GM20431 (cell line): ENCODE data around the gene RNF220.

Source experiments
- in situ Hi-C: fragments of 300-500 bp; cut with MseI, MboI; formaldehyde crosslinking; loops from one replicate; pipeline ENCODE4 v1.15.0; 2020; ENCODE audit warnings: low sequenced_read_pairs; ENCODE audit not compliant: unreplicated experiment

RNF220 gene

DNA sequence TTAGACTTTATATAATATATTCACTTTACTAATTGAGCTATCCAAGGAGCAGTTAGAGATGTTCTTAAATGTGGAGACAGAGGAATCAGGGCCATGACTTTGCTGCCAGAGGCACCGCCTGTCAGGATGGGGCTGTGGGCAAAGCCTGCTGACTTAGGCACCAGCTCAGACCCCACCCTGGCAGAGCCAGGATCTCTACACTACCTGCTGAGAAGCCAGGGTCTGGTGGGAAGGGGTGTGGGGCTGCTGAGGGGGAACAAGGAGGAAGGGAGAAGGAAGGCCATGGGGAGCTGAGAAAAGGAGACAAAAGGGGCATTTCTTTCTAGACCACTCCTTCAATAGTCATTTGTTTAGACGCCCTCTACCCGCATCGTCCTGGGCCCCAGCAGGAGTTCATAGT is 164.4 kb downstream of the RNF220 start:
- in situ Hi-C loops: no loop called here

DNA sequence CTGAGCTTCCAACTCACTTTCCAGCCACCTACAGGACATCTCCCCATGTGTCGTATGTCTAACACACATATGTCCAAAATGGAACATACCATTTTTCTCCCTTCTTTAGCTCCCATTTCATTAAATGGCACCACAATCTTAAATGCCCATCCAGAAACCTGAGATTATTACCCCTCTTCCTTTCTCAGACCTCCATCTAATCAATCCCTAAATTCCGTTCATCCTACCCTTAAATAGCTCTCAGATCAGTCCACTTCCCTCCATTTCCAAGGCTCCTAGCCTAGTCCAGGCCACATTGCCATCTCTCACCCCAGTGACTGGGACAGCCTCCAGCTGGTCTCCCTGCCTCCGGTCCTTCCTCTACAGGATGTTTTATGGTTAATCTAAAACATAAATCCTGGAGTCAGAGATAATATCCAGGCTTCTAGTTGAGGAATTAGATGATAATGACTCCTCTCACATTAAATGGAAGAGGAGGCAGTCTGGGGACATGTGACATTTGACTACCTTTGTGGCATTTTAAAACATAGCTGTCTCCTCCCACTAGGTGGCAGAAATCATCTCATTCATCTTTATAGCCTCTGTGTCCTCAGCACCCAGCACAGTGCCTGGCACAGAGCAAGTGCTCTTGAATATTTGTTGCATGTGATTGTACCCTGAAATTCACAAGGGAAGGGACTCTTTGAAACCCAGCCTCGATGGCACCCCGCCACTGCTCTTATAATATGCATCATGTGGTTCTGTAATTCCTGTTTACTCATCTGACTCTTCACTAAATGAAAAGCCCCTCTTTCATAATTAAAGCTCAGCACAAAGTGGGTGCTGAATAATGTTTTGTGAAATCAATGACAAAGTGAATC is 166.9 kb downstream of the RNF220 start:
- in situ Hi-C loops: no loop called here

DNA sequence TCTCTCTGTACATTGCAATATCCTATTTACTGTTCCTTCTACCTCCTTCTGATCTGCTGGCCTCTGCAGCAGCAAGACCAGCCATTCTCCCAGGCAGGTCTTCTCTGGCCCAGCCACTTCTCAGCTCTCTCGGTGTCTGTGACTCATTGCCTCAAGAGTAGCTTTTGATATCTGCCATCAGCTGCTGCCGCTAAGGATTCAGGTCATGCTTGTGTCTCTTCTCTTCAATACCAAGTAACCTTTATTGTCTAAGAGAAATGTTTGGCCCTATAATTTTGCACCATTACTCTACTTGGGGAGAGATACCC is 167.5 kb downstream of the RNF220 start:
- in situ Hi-C loops: no loop called here

DNA sequence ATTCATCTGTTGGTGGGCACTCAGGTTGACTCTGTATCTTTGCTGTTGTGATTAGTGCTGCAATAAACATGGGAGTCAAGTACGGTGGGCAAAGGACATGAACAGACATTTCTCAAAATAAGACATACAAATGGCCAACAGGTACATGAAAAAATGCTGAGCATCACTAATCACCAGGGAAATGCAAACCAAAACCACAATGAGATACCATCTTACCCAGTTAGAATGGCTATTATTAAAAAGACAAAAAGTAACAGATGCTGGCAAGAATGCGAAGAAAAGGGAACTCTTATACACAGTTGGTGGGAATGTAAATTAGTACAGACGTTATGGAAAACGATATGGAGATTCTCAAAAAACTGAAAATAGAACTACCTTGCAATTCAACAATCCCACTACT is 170.3 kb downstream of the RNF220 start:
- in situ Hi-C loops: loop anchor here (25.0 kb wide), 1 partner anchor 363 kb away; the partner anchor contains the start of gene DMAP1

DNA sequence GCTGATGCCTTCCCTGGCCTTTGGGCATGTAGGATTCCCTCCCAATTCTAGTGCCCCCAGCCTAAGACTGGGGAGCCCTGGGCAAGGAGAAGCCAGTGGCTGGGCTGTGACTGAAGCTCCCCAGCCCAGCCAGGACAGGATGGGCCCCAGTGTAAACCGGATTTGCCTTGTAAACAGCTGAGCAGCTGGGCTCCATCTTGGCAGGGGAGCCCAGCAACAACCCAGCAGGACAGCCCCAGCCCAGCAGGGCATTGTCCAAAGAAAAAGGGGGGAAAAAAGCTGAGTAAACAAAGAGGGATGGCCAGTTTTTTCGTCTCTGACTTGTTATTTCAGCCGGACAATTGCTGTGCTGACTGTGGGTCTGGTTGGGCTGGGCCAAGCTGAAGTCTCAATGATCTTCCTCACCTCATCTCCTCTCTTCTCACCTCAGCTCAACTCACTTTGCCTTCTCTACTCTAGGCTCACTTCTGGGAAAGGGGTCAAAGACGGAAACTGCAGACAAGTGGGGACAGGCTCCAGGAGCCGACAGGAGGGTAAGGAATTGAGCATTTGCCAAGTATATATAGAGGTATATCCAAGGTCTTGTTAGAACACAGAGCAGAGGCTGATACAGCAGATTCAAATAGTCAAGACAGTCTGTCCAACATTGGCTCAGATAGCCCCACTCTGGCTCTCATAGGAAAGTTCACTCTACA is 171.5 kb downstream of the RNF220 start:
- in situ Hi-C loops: loop anchor here (25.0 kb wide), 1 partner anchor 364 kb away; the partner anchor contains the start of gene DMAP1

DNA sequence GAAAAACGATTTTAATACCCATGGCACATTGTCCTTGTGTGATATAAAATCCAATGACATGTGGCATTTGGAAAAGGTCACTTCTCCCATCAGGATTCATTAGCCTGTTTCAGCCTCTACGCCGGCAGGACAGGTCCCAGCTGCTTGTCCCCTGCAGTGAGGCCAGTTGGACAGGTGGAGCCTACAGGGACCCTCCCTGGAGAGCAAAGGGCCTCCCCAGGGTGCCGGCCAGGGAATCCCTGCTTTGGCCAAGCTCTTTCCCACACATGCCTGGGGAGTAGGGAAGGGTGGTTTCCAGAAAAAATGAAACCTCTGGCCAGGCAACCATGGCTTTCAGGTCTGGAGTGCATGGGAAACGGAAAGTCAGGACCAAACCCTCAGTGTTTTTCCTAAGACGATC is 176.2 kb downstream of the RNF220 start:
- in situ Hi-C loops: loop anchor here (25.0 kb wide), 1 partner anchor 369 kb away; the partner anchor contains the start of gene DMAP1

DNA sequence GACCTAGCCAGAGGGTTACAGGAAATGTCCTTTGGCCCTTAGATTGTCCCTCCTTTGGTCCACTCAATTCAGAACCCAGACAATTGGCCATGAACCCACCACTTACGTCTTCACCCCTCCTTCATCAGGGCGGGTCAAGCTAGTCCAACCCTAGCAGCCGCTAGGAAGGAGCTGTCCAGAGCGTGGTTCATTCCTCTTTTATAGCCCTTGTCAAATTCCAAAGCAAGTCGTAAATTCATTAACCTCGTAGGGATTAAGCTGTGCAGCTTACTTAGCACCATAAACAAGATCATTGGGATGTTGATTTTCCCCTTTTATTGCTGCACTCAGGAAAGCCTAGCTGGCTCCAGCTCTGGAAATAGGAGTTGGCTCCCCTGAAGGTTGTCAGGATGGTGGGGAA is 179.1 kb downstream of the RNF220 start:
- in situ Hi-C loops: loop anchor here (25.0 kb wide), 1 partner anchor 372 kb away; the partner anchor contains the start of gene DMAP1

DNA sequence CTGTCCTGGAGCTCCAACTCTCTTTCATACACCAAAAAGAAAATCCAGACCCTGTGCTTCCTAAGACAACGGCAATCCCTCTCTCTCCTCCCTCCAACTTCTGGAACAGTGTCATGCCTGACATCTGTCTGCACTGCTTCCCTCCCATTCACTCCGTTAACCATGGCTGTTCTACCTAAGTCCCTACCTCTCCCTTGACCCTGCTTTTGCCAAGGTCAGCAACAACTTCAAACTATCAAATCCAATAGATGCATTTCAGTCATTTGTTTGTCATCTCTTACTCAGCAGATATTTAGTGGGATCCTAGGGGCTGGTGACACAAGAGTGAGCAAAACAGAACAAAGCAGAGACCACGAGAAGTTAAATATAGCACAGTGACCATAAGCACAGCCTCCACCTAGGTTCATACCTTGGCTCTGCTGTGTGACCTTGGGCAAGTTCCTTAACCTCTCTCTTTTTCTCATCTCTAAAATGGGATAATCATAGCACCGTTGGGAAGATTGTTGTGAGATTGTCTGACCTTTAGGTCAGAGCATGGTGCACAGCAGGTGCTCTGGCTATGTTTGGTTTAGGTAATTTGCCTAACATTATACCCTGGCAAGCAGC is 180.4 kb downstream of the RNF220 start:
- in situ Hi-C loops: loop anchor here (25.0 kb wide), 1 partner anchor 373 kb away; the partner anchor contains the start of gene DMAP1

DNA sequence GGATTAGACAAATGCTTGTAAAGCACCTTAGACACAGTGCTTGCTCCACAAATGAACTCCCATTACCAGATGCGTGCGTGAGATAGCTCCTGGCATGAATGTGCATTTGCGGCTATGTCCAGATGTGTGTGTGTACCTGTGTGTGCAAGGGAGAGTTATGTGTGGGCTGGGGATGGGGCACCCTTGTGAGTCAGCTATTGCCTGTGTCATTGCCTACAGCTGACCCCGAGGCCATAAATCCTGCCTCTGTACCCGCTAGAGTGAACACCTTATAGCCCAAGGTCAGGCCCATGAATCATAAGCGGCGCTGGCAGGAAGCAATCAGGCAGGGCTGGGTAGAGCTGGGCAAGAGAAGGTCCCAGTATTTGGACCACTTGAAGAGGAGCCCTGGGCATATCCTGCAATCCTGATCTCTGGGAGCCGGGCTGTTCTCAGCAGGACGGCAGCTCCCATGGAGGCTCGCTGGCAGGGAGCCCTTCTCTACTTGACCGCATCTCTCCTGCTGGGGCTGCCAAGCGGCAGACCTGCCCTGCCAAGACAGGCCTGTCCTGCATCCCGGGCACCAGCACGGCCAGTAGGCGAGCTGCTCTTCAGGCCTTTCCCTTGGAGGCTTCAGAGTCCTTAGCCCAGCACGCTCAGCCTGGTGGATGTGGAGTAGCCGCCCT is 182.9 kb downstream of the RNF220 start:
- in situ Hi-C loops: loop anchor here (25.0 kb wide), 1 partner anchor 376 kb away; the partner anchor contains the start of gene DMAP1

DNA sequence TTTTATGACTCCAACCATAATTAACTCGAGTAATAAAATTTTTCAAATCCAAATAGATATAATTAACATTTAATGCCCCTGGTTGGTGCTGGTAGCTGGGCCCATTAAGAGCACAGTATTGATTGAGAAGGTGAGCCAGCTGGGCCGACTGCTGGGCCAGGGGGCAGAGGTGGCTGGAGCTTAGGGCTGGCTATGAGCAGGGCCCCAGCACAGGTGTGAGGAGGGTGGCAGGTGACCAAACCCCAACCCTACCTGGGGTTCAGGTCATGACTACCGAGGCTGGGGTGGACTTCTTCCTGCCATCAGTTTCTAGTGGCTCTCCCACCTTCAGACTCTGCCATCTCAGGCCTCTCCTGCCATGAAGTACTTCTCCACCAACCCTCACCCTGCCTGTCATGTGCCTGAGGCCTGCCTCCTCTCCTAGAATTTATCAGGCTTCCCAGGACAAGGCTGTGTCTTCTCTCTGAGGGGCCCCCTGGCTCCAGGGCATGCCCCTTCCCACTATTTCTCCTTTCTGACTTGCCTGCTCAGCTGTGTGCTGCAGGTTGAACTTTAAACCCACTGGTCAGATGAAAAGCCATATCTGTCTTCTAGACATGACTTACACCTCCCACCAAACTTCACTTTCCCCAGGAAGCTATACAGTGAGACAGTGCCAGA is 183.6 kb downstream of the RNF220 start:
- in situ Hi-C loops: loop anchor here (25.0 kb wide), 1 partner anchor 376 kb away; the partner anchor contains the start of gene DMAP1

DNA sequence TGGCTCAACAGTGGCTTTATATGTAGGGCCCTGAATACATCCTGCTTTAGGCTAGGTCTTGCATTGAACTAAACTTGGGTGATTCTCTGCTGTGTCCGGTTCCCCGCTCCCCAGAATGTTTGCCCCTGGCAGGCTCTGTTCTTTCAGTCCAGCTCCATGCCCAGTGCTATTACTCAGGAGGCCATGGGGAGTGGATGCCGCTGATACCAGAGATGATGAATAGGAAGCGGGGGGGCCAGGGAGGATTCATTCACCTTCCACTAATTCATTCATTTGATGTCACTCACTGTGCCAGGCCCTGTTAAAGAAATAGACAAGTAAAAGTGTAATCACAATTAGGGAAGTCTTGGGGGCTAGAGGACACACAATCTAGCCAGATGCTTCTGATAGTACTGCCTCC is 185.4 kb downstream of the RNF220 start:
- in situ Hi-C loops: loop anchor here (25.0 kb wide), 1 partner anchor 378 kb away; the partner anchor contains the start of gene DMAP1

DNA sequence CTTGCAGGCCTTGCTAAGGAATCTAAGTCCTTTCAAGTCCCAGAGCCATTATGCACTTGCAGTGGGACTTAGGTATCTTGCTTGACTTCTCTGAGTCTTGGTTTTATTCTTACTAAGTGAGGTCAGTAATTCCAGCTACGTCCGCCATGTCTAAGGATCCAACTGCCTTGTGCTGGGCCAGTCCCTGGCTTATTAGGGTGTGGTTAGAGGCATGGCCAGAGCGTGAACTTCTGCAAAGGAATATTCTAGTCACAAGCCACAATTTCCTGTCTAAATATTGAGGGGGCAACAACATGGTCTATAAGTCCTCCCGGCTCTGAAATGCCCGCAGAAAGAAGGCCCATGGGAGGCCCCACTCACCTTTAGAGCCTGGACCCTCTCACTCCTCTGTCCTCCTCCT is 186.3 kb downstream of the RNF220 start:
- in situ Hi-C loops: loop anchor here (25.0 kb wide), 1 partner anchor 379 kb away; the partner anchor contains the start of gene DMAP1

DNA sequence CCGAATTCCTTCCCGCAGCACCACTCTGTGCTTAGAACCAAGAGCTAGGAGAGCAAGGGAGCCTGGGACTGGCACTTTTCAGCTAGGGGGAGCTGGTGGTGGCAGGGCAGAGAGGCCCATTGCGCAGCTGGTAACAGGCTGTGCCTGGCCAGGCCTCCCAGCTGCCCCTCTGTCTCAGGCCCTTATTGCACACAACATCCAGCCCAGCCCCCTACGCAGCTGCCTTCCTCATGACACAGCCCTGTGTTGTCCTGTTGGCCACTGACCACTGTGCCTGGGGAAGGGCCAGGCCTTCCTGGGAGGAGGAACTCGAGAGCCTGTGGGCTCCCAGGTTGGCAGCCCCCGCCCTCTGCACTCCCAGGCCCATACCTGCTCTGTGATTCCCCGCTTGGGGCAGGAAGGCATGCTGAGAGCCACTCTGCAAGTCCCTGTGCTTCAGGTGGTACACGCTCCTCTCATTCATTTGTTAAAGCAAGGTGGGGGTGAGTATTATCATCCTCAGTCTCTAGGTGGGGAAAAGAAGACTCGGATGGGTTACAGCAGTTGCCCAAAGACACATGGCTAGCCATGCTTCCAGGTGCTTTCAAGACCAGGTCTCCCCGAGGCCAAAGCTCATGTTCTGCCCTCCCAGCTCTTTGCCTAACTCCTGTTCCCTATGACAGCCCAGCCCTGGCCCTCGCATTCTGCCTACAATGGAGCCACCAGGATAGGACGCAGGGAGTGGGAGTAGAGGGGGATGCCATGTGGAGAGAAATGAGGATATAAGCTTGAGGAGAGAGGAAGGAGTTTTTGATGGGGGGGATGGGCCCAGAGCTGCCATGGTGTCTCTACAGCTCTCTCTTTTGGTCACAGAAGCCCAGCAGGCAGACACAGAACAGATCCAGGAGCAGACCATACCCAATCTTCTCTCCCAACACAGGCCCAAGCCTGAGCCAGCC is 187.4 kb downstream of the RNF220 start:
- in situ Hi-C loops: loop anchor here (25.0 kb wide), 1 partner anchor 380 kb away; the partner anchor contains the start of gene DMAP1

DNA sequence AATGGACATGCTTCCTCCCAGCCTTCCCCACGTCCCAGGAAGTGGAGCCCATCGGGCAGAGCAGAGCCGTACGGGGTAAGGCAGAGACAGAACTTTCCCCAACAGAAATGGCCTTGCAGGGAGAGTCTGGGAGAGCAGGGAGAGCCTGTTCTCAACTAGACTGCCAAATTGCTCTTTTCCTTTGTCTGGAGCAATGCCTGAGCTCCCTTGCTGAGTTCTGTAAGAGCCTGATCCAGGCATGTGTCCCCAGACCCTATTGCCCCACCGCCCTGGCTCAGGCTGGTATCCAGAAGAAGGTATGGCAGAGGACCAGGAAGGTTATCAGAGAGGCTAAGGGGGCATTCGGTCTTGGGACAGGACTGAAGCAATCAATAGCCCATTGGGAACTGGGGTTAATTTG is 189.3 kb downstream of the RNF220 start:
- in situ Hi-C loops: loop anchor here (25.0 kb wide), 1 partner anchor 382 kb away; the partner anchor contains the start of gene DMAP1

DNA sequence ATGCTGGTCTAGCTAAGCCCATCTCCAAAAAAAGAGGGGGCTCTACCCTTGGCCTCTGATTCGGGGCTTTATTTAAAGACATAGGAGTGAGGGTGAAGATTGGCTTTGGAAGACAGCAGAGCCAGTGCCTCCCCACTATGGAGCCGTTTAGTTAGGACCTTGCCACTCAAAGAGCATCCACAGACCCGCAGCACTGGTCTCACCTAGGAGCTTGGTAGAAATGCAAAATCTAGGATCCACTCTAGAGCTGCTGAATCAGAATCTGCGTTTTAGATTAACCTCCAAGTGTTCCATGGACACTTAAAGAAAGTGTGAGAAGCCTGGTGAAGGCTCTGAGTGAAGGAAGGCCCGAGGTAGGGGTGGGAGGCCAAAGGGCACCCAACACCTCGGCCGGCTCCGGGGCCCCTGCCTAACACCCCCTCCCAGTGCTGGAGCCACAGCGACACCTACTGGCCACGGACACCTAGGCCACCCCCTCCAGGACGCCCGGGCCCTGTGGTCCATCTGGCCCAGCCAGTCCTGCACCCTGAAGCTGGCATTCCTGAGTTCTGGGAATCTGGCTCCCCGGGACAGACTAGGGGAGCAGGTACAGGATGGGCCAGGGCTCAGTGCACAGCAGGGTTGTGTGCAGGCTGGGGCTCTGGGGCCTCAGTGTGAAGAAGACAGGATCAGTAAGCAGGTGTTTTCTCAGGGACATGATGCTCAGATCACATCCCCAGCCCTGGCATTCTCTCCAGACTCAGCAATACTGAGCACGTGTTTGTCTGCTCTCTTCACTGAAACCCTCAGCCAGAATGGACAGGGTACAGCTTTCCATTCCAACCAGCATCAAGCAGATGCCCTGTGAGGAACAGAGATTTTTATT is 190.0 kb downstream of the RNF220 start:
- in situ Hi-C loops: loop anchor here (25.0 kb wide), 1 partner anchor 383 kb away; the partner anchor contains the start of gene DMAP1

DNA sequence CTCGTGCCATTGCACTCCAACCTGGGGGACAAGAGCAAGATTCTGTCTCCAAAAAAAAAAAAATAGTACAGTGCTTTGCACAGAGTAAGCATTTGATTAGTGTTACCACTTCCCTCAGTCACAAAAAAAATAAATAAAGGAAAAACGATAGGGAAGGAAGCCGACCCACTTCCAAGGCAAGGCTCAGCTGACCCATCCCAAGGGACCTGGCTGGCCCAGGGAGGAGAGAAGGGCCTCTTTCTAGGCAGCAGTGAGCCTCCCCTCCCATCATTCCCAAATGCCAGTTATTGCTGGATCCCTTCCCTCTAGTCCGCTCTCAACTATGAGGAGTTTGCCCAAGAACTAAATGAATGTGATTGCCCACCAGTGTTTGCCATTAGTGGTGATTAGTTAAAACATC is 191.5 kb downstream of the RNF220 start:
- in situ Hi-C loops: loop anchor here (25.0 kb wide), 1 partner anchor 384 kb away; the partner anchor contains the start of gene DMAP1

DNA sequence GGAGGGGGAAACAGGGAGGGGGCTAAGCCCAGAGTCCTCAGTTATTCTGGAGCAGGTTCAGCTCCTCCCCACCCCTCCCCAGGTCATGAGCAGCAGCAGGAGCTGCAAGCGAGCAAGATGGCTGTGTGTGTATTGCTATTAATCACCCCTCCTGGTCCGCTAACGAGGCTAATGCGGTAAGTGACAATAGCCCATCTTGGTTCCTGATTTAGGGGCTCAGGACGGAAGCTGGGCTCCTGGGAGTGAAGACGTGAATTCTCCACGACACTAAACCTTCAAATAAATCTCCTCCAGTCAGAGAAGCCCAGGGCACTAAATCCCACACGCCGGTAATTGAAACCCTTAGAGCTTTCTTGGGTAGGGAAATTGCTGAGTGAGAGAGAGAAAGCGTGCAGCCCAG is 193.1 kb downstream of the RNF220 start:
- in situ Hi-C loops: loop anchor here (25.0 kb wide), 1 partner anchor 386 kb away; the partner anchor contains the start of gene DMAP1
